Measurements from ENCODE around the gene PCIF1.
A peak's percentile ranks its signal among the peaks of the same experiment; 100 is the strongest.
"Not testable (repeated sequence)": the region's sequence is repeated elsewhere in the genome, so short reads cannot be mapped to it uniquely, and the experiment has no call there.

PCIF1 gene

DNA sequence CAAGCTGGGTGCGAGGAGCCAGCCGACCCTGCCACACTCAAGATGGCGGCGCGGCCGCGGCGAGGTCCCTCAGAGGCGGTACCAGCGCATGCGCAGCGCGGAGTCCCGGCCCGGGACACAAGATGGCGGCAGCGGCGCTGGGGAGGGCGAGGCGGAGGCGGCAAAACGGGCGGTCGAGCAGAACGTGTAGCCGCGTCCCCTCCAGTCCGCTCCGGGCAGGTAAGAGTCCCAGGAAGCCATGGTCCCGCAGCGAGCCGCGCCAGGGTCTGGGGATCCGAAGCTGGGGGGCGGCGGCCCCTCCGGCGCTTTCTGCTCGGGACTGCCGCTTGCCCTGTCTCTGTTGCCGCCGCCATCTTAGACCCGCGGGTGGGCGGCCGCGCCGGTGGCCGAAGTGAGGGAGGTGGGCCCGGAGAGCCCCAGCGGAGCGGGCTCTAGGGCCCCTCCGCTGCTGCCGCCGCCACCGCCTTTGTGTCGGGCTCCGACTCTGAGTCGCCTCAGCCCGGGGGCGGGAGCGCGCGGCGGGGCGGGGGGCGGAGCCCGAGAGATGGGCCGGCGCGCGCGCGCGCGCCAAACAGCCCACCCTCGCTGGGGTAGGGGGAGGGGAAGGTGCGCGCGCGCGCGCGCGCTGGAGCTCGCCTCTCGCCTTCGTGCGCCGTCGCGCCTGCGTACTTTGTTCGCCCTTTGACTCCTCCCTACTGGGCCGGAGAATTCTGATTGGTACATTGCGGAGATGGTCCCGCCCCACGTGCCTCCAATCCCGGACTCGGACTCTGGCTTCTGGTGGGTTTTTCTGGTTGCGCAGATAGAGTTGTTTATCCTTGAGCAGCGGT lies at the start of gene PCIF1:
TSS of gene PCIF1 (plus strand) at position 98 of the 830 bp plus-strand sequence. CDS start 4,317 bp downstream, outside the sequence.
- DNase-seq = peak; percentile 97 to 98

DNA sequence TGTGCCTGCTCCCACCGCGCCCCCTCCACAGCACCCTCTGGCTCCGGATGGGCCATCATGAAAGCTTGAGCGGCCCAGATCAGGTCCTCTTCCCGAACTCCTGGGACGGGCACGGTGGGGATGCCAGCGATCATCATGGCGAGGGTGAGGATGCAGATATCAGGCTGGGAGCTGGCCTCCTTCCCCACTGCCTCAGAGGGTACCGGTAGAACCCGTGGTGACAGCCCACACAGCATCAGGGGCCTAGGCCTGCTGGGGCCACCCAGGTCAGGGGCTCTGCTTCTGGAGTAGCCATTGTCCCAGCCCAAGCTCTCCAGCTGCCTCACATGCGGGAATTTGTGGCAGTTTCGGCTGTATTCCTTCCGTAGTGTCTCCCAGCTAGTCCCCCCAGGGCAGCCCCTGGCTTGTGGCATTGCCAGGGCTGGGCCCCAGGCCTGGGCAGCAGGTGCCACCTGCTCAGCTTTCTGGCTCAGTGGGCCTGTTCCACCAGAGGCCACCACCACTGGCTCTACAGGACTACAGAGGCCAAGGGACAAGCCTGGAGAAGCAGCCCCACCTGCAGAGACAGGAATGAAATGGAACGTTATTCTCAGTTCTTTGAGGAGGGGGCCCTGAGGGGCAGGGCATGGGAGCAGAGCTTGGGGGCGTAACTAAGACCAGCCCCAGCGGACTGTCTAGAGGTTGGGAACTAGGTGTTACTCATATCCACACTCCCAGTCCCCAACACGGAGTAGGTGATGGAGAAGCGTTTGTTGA lies 47.7 kb upstream of the PCIF1 start:
- DNase-seq = no peak

DNA sequence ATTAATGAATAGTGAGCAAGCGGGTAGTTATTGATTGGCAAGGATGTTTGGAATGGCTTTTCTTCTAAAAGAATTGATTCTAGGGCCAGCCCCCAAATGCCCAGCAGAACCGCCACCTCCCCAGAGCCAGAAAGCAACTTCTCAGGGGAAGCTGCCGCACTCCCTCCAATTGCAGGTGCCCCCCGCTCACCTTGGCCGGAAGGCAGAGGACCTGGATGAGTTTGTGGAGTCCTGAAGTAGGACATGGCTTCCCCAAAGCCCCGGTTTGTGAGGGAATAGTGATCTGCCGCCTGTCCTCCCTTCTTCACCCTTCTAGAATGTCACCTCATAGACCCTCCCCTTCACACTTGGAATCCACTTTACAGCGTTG lies 47.2 kb upstream of the PCIF1 start, which contains the start of gene SPATA25:
TSS of gene SPATA25 (minus strand) at position 277 of the 370 bp plus-strand sequence. CDS start at position 245, 32 bp downstream.
- no peak for DNase-seq

DNA sequence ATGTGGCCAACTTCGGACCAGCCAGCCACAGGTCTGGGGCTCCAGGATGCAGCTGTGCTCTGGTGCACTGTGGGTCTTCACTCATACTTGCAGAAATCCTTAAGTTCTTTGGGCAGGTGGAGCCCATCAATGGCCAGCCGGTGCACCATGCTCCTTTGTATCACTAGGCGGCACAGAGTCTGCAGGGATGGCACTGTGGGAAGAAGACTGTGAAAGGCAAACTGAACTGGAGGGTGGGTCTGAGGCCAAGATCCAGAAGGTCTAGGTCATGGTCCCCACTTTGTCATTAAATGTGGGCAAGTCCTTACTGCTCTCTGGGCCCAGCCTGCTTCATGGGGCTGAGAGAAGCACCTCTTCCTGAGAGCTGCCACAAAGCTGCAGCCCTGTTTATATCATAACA lies 45.8 kb upstream of the PCIF1 start:
- DNase-seq = no peak

DNA sequence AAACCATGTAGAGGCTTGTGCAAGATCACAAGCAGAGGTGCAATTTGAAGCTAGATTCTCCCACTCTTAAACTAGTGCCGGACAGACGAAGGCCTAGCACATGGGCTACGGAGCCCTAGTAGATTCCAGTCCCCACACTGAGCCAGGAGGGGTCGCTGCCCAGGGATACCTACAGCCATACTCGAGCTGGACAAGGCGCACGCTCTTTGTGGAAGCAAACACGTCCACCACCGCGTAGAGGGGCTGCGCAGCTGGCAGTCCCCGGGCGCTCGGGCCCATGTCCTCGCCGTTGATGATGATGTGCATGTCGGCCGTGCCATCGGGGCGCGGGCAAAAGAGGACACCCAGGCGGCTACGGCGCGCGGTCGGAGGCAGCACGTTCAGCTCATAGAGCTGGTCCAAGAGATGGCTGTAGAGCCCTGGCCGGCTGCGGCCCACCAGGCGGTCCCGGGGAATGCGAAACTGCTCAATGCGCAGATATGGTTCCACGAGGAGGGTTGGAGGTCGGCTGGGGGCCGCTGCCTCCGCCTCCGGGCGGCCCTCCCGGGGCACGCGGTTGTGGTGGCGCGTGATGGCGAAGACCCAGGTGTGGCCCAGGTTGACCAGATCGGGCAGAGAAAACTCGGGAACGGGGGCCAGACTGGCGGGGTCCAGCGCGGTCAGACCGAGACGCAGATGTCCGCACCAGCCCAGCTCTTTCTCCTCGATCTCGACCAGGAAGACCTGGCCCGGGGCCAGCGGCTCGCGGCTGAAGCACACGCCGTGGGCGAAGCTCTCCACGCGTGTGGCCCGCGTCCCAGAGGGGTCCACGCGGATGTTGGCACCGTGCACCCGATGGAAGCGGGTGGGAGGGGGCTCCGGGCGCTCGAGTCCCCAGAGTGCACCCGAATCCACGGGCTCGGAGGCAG lies 44.2 kb upstream of the PCIF1 start:
- DNase-seq = peak; percentile 46 to 47

DNA sequence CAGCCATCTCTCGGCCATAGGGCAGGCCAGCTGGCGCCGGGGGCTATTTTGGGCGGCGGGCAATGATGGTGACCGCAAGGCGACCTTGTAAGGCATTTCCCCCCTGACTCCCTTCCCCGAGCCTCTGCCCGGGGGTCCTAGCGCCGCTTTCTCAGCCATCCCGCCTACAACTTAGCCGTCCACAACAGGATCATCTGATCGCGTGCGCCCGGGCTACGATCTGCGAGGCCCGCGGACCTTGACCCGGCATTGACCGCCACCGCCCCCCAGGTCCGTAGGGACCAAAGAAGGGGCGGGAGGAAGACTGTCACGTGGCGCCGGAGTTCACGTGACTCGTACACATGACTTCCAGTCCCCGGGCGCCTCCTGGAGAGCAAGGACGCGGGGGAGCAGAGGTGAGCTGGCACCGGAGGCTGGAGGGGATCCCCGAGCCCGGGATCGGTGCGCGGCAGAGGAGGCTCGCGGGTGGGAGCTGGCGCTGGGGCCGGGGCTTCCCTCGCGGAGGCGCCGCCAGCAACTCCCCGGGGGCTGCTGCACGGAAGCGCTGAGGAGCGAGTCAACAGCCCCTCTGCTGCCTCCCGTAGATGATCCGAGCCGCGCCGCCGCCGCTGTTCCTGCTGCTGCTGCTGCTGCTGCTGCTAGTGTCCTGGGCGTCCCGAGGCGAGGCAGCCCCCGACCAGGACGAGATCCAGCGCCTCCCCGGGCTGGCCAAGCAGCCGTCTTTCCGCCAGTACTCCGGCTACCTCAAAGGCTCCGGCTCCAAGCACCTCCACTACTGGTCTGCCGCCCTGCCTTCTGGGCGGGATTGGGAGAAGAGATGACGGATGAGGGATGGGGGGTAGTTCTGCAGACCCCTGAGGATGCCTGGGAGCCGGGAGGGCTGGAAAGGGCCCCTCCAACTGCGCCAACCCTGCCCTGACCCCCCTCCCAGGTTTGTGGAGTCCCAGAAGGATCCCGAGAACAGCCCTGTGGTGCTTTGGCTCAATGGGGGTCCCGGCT lies 43.2 kb upstream of the PCIF1 start, which contains the start of the genes CTSA and NEURL2:
TSS of gene CTSA (plus strand) at position 351 of the 999 bp plus-strand sequence. CDS start at position 585, 234 bp downstream.
TSS of gene NEURL2 (minus strand) at position 224 of the 999 bp plus-strand sequence. CDS start at position 7, 217 bp downstream.
- peak; percentile 84 to 87 for DNase-seq

DNA sequence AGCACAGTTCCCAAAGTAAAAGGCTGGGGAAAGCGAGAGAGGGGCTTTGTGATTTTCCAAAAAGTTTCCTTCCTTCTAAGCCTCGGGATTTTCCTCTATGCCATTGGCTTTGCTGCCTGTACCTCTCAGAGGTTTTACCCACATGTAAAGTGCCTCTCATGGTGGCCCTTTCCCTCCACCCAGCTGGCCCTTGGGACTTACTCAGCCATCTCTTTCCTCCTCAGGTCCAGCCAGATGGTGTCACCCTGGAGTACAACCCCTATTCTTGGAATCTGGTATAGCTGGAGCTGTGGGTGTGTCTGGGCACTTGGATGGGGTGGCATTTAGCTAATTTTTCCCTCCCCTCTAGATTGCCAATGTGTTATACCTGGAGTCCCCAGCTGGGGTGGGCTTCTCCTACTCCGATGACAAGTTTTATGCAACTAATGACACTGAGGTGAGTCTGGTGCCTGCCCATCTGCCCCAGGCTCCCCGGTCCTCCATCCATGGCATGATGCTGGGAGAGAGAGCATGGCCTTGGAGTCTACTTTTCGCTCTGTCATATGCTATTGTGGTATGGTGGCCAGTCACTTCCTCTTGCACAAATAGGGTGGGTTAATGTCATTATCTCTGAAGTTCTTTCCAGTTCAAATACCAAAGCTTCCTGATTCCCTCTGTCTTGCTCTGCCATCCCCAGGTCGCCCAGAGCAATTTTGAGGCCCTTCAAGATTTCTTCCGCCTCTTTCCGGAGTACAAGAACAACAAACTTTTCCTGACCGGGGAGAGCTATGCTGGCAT lies 42.2 kb upstream of the PCIF1 start:
- no peak for DNase-seq

DNA sequence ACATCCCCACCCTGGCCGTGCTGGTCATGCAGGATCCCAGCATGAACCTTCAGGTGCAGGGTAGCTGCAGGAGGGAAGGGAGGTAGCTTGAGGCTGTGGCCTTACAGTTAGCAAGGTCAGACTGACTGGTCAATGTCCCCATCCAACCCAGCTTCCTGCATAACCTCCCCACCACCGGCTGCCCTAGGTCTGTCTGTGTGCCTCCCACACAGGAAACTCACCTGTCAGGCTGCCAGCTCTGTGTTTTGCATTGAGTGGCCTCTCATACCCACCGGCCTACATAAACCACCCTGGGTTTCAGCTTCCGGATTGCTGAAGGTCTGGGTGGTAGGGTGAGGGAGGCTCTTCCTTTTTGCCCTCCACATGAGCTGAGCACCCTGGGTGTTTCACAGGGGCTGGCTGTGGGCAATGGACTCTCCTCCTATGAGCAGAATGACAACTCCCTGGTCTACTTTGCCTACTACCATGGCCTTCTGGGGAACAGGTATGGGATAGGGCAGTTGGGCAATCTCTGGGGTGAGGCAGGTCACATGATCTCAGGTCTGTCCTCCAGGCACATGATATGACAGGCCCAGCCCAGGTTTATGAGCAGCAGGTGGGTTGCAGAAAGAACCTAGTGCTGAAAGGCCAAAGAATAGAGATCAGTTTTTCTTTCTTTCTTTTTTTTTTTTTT lies 41.5 kb upstream of the PCIF1 start:
- no peak for DNase-seq

DNA sequence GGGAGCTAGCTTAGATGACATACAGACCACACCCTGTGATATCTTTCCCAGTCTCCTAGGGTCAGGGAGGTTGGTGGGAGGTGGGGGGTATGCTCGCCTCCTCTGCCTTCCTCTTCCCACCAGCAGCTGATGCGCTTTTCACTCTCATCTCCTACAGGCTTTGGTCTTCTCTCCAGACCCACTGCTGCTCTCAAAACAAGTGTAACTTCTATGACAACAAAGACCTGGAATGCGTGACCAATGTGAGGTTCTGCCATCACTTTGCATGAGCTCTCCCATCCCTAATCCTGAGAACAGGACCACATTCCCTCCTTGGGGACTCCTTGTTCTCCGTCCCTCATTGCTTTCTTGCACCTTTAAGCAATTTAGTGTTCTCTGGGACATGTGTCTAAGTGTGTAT lies 40.7 kb upstream of the PCIF1 start:
- DNase-seq = no peak

DNA sequence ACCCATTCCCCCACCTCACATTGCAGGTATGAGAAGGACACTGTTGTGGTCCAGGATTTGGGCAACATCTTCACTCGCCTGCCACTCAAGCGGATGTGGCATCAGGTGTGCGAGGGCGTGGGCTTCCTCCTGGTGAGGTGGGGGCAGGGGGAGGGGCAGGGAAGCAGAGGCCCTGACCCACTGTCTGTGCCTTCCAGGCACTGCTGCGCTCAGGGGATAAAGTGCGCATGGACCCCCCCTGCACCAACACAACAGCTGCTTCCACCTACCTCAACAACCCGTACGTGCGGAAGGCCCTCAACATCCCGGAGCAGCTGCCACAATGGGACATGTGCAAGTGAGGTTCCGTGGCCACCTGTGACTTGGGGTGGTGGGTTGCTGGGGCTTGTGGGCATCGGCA lies 39.7 kb upstream of the PCIF1 start:
- DNase-seq = no peak

DNA sequence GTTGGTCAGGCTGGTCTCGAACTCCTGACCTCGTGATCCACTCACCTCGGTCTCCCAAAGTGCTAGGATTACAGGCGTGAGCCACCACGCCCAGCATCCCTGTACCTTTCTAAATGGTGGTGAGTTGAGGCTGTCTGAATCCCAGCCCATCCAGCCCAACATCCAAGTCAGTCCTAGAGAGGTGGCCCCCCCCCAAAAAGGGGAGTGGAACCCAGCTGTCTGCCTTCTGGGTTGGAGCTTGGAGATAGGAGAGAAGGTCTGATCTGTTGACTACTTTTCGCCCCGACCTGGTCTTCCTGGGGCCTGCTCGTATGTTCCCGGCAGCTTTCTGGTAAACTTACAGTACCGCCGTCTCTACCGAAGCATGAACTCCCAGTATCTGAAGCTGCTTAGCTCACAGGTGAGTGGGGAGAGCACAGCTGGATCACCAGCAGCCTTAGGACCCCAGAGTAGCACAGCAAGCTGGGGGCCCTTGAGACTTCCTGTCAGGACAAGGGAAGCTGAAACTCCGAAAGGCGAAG lies 37.8 kb upstream of the PCIF1 start:
- no peak for DNase-seq

DNA sequence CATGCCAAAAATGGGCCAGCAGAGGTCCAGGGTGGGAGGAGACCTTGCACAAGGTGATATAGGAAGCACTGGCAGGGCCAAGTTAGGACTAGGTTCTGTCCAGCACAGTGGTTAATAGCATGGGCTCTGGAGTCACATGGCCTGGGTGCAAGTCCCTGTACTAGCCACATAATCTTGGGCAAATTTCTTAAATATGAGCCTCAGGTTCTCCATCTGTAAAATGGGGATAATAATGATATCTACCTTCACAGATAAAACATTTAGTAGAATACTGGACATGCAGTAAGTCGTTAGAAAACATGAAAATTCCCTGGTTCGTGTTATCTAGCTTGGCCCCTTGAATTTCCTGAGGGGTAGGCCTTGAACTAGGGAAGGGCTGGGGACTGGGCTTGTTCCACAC lies 37.2 kb upstream of the PCIF1 start:
- DNase-seq = no peak

DNA sequence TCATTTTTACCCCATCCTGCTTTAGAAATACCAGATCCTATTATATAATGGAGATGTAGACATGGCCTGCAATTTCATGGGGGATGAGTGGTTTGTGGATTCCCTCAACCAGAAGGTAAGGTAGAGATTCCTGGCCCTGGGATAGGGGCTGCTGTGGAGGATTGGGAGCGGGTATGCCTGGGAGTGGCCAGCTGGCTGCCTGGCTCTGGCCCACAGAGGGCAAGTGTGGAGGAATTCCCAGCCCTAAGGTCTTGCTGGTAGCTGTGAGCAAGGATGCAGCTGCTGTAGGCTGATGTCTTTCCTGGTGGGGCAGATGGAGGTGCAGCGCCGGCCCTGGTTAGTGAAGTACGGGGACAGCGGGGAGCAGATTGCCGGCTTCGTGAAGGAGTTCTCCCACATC lies 36.8 kb upstream of the PCIF1 start:
- no peak for DNase-seq

DNA sequence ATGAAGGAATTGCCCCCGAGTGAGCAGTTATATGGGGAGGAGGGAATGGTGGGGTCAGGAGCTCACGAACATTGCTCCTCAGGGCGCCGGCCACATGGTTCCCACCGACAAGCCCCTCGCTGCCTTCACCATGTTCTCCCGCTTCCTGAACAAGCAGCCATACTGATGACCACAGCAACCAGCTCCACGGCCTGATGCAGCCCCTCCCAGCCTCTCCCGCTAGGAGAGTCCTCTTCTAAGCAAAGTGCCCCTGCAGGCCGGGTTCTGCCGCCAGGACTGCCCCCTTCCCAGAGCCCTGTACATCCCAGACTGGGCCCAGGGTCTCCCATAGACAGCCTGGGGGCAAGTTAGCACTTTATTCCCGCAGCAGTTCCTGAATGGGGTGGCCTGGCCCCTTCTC lies 36.2 kb upstream of the PCIF1 start:
- DNase-seq = no peak

DNA sequence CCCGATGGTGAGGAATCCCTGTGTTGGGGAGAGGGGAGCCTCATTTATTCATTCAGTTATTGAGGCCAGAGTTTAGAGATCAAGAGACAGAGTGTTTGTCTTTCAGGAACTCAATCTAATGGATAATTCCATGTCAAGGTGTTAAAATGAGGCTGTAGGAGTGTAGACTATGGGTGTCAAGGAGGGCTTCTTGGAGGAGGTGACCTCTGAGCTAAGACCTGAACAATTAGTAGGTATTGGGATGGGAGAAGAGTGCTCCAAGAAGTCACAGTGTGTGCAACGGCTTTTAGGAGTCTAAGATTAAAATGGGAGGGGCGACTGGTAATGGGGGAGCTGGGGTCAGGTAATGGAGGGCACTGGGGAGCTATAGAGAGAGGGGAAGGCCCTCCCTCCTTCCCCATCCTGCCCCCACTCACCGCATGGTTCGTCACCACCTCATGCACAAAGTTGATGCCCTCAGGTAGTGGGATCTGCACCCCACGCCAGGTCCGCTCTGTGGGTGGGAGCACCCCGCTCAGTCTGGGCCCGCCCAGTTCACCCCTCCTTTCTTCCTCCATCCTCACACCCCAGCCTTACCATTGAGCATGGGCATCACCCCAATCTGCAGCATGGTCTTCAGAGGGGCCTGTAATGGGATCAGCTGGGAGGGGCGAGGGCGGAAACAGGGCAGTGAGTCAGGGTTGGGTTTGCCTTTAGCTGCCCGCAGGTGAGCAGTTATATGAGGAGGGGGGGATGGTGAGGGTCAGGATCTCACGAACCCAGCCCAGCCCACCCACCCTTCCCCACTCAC lies 35.2 kb upstream of the PCIF1 start:
- DNase-seq = no peak

DNA sequence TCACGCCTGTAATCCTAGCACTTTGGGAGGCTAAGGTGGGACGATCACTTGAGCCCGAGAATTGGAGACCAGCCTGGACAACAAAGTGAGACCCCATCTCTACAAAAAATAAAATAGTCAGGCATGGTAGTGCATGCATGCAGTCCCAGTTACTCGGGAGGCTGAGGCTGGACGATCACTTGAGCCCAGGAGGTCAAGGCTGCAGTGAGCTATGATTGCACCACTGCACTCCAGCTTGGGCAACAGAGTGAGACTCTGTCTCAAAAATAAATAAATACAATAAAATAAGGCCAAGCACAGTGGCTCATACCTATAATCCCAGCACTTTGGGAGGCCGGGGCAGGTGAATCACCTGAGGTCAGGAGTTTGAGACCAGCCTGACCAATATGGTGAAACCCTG lies 33.2 kb upstream of the PCIF1 start:
- DNase-seq = not testable (repeated sequence)

DNA sequence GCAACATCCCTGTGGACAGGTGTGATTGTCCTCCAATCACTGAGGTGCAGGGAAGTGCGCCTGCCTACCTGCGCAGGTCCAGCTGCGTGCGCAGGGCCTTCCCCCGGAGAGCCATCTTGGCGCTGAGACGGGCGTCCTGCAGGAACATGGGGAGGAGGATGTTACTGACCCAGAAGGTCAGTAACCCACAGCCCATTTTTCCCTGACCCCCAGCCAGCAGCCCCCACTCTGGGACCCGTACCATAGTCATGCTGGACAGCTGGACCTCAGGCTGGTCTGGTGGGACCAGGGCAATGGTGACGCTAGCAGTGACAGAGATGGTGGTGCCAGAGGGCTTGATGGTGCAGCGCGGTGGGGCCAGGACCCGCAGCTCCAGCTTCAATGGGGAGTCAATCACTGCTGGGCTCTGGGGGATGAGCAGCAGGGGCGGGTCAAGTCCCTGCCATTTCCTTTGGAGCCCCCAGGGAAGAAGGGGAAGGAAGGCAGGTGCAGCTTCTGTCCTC lies 32.2 kb upstream of the PCIF1 start:
- no peak for DNase-seq
